ENCODE data around the gene CKMT1A. TPM values are rescaled to one million over a fixed set of nuclear protein-coding genes. Genes with fewer than 3 reads are reported as not detected.
"Not testable (repeated sequence)": the region's sequence is repeated elsewhere in the genome, so short reads cannot be mapped to it uniquely, and the experiment has no call there.

CKMT1A gene
- total RNA-seq, 2 donors from 2014 or later, result not detected

DNA sequence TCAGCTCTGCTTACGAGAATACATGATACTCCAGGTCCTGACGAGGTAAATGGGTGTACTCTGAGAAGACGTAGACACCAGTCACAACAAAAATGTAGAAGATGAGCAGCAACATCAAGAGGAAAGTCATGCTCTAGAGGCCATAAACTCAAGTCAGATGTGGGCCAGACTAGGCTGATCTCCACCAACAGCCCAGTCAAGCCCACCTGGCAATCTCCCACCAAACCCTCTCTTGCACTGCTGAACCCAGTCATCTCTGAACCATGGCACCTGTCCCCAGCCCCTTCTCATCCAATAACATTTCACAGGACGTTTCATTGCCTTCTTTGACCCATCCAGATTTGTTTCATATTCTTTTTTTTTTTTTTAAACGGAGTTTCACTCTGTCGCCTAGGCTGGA, 41.8 kb downstream of the CKMT1A start:
- Histone ChIP-seq H3K27me3 (replicated peaks; ENCODE audit: insufficient read depth) (no peaks in the 10 kb centered on the region), H3K9me3 (no peaks in the 10 kb centered on the region), H3K36me3 (no peaks in the 10 kb centered on the region), H3K27ac (no peak overlapping the region), H3K4me1 (ENCODE audit: control insufficient read depth in 1 of 2, low read depth in 2 of 2) (no peaks in the 10 kb centered on the region), H3K4me3 (no peak overlapping the region)
- DNase-seq (ENCODE audit: low spot score) (no peak), ATAC-seq (ENCODE audit: insufficient number of reproducible peaks, low FRiP score, low read depth) (no peak)
- TF ChIP-seq, protein P1, sequence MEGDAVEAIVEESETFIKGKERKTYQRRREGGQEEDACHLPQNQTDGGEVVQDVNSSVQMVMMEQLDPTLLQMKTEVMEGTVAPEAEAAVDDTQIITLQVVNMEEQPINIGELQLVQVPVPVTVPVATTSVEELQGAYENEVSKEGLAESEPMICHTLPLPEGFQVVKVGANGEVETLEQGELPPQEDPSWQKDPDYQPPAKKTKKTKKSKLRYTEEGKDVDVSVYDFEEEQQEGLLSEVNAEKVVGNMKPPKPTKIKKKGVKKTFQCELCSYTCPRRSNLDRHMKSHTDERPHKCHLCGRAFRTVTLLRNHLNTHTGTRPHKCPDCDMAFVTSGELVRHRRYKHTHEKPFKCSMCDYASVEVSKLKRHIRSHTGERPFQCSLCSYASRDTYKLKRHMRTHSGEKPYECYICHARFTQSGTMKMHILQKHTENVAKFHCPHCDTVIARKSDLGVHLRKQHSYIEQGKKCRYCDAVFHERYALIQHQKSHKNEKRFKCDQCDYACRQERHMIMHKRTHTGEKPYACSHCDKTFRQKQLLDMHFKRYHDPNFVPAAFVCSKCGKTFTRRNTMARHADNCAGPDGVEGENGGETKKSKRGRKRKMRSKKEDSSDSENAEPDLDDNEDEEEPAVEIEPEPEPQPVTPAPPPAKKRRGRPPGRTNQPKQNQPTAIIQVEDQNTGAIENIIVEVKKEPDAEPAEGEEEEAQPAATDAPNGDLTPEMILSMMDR (IDR thresholded peaks at IDR 0.05), result no peak

DNA sequence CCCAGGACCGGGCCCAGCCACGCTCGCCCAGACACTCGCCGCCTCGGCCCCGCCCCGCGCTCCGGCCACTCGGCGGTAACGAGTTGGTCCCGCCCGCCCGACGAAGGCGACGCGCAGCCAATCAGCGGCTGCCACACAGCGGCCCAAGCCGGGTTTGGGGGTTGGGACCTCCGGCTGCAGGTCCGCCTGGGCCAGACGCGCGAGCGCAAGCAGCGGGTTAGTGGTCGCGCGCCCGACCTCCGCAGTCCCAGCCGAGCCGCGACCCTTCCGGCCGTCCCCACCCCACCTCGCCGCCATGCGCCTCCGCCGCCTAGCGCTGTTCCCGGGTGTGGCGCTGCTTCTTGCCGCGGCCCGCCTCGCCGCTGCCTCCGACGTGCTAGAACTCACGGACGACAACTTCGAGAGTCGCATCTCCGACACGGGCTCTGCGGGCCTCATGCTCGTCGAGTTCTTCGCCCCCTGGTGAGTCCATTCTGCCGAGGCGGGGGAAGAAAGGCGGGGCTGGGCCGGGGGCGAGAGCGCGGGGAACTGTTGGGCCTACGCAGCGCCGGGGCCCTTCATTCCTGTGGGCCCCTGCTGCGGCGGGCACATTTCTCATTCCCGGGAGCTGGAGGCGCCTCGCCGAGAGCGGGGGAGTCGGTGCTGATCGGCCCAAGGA, 52.7 kb downstream of the CKMT1A start, which contains the start of gene PDIA3:
Gene PDIA3, plus strand, starts transcription at position 194 of the 658 bp plus-strand sequence. Its CDS starts 102 bp downstream, at position 296.
- peaks cover 17 to 41% of the 10 kb centered on the region in 2 donors for H3K4me1 ChIP-seq (ENCODE audit: control insufficient read depth in 1 of 2, low read depth in 2 of 2)
- H3K4me3 ChIP-seq, result peak within 1 kb of the TSS; percentile 92
- H3K36me3 ChIP-seq; H3K9me3 ChIP-seq; H3K27me3 ChIP-seq (replicated peaks; ENCODE audit: insufficient read depth): not testable (repeated sequence)
- peak within 1 kb of the TSS; percentile 91 to 93 for H3K27ac ChIP-seq
- DNase-seq (ENCODE audit: low spot score) (peak; percentile 58), ATAC-seq (ENCODE audit: insufficient number of reproducible peaks, low FRiP score, low read depth) (peak; percentile 91)
- TF ChIP-seq, protein P1 (IDR thresholded peaks at IDR 0.05), result peak; percentile 23

DNA sequence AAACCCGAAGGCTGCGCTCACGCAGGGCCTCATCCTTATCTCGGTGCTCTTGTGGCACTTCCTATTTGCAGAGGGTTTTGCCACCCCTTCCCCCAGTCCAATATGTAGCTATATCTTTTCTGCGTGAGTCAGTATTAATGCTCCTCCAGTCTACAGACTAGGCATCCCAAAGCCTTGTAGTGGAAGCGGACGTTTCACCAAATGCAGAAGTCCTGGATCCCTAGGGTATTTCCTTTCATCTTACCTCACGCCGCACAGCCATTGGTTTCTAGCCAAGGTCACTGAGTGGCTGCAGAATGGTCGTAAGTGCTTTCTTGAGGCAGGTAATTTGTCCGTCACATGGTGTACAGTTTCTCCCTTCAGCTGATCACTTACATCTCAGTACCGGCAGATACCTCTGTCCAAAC, 53.2 kb downstream of the CKMT1A start:
- peak overlapping the region; percentile 92 for H3K4me3 ChIP-seq
- not testable (repeated sequence) for H3K9me3 ChIP-seq; H3K36me3 ChIP-seq; H3K27me3 ChIP-seq (replicated peaks; ENCODE audit: insufficient read depth); DNase-seq (ENCODE audit: low spot score)
- ATAC-seq (ENCODE audit: insufficient number of reproducible peaks, low FRiP score, low read depth), result peak; percentile 33
- peaks cover 17 to 47% of the 10 kb centered on the region in 2 donors for H3K4me1 ChIP-seq (ENCODE audit: control insufficient read depth in 1 of 2, low read depth in 2 of 2)
- peak overlapping the region; percentile 91 to 93 for H3K27ac ChIP-seq

DNA sequence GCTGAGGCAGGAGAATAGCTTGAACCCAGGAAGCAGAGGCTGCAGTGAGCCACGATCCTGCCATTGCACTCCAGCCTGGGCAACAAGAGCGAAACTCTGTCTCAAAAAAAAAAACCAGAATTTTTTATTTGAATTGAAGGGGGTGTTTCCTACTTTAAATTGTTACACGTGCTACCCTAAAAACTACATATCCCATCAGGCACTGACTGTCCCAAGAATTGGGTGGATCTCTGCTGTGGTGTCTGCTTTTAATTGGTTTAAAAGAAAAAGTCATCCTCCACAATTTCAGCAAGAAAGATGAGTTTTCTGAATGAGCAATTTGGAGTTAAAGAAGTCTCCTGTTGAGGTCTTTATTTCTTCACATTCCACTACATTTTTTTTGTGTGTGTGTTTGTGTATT, 54.7 kb downstream of the CKMT1A start:
- Histone ChIP-seq H3K27ac (no peak overlapping the region), H3K36me3 (no peaks in the 10 kb centered on the region), H3K4me1 (ENCODE audit: control insufficient read depth in 1 of 2, low read depth in 2 of 2) (peaks cover 17 to 55% of the 10 kb centered on the region in 2 donors), H3K27me3 (replicated peaks; ENCODE audit: insufficient read depth) (no peaks in the 10 kb centered on the region), H3K4me3 (peak overlapping the region; percentile 92), H3K9me3 (no peaks in the 10 kb centered on the region)
- TF ChIP-seq, protein P1 (IDR thresholded peaks at IDR 0.05), result no peak
- no peak for DNase-seq (ENCODE audit: low spot score)
- no peak for ATAC-seq (ENCODE audit: insufficient number of reproducible peaks, low FRiP score, low read depth)

Other genes starting within 250 kb of the CKMT1A start
- 10 to 100 TPM; 23.2 to 31.5 TPM for gene TP53BP1, start 200.7 kb upstream of the CKMT1A start, total RNA-seq
- gene MAP1A, start 176.3 kb upstream of the CKMT1A start, total RNA-seq, result 10 to 100 TPM; 29.8 to 39.4 TPM
- gene PPIP5K1, start 103.7 kb upstream of the CKMT1A start, total RNA-seq, result 10 to 100 TPM; 43.5 to 61.2 TPM
- gene CKMT1B, start 99.8 kb upstream of the CKMT1A start, total RNA-seq, result not detected
- 1 to 10 TPM; 1.1 to 1.2 TPM for gene STRC, start 75.1 kb upstream of the CKMT1A start, total RNA-seq
- gene CATSPER2, start 45.0 kb upstream of the CKMT1A start, total RNA-seq, result 1 to 10 TPM; 3.0 to 5.2 TPM
- gene PDIA3, start 52.6 kb downstream of the CKMT1A start, total RNA-seq, result 100 to 1,000 TPM; 136 to 144 TPM
- gene ELL3, start 83.1 kb downstream of the CKMT1A start, total RNA-seq, result 10 to 100 TPM in 1 of 2 donors, 1 to 10 TPM in 1; 7.2 to 11.2 TPM
- gene SERF2, start 98.5 kb downstream of the CKMT1A start, total RNA-seq, result 100 to 1,000 TPM; 532 to 761 TPM
- gene SERINC4, start 106.4 kb downstream of the CKMT1A start, total RNA-seq, result not detected
- gene HYPK, start 106.7 kb downstream of the CKMT1A start, total RNA-seq, result 10 to 100 TPM in 1 of 2 donors, 1 to 10 TPM in 1; 9.2 to 21.2 TPM
- gene MFAP1, start 130.8 kb downstream of the CKMT1A start, total RNA-seq, result 10 to 100 TPM in 1 of 2 donors, 1 to 10 TPM in 1; 6.8 to 20.8 TPM
- gene WDR76, start 133.1 kb downstream of the CKMT1A start, total RNA-seq, result 1 to 10 TPM; 3.8 to 6.6 TPM

All from thoracic aorta (tissue), 2 donors.